SK-N-SH (cell line): ENCODE measurements around the gene FOXP1. TPM values are rescaled to one million over a fixed set of nuclear protein-coding genes. Genes with fewer than 3 reads are reported as not detected.

ENCODE experiments used
- CTCF ChIA-PET: fragments of 300-600, 350-600 bp; formaldehyde crosslinking; extraction: SDS; loops from one replicate; lab custom pipeline; 2021; lab: Yijun Ruan, JAX
- POLR2A ChIA-PET: fragments of 350-600 bp; sonication (Branson Sonifier 250); formaldehyde crosslinking; extraction: SDS; loops from one replicate; lab custom pipeline; 2020; ENCODE audit warnings: antibody characterized with exemption, inconsistent platforms; lab: Yijun Ruan, JAX
- DNase-seq: peaks from one replicate; pipeline ENCODE4 v3.0.0; 2012
- H2AFZ ChIP-seq: fragments of 200-600 bp; sonication (generic); 2 replicates; pipeline ENCODE4 v1.8.1; 2016; ENCODE audit warnings: antibody characterized with exemption, mild to moderate bottlenecking, low read depth
- H3F3A ChIP-seq: fragments of 200-600 bp; sonication (generic); replicated peaks from 2 replicates; pipeline ENCODE3; 2016; ENCODE audit warnings: antibody characterized with exemption, mild to moderate bottlenecking; ENCODE audit not compliant: insufficient read depth
- H3K27ac ChIP-seq, 2 experiments: fragments of 200-500 bp in 1 of 2; fragments of 200-600 bp in 1 of 2; sonication (Bioruptor generic) in 1 of 2; sonication (generic), shearing (Covaris generic) in 1 of 2; 2 replicates each; pipeline versions ENCODE4 v1.5.1 to v1.6.1; 2014 to 2016; ENCODE audit warnings: low read depth in 2 of 2, inconsistent platforms in 1 of 2, low read length in 1 of 2, mild to moderate bottlenecking in 1 of 2, mixed read lengths in 1 of 2
- H3K27me3 ChIP-seq: fragments of 200-600 bp; sonication (generic), shearing (Covaris generic); 2 replicates; pipeline ENCODE4 v1.6.1; 2016; ENCODE audit warnings: mixed run types; ENCODE audit not compliant: insufficient read depth
- H3K36me3 ChIP-seq, 2 experiments: fragments of 200-500 bp in 1 of 2; fragments of 200-600 bp in 1 of 2; sonication (Bioruptor generic) in 1 of 2; sonication (generic) in 1 of 2; replicated peaks in 1 of 2; 2 replicates each; pipeline versions ENCODE3 to v1.5.1; 2014 to 2016; ENCODE audit warnings: low read length in 1 of 2, mild to moderate bottlenecking in 1 of 2; ENCODE audit not compliant: insufficient read depth in 2 of 2, control insufficient read depth in 1 of 2
- H3K4me1 ChIP-seq, 2 experiments: fragments of 200-500 bp in 1 of 2; fragments of 200-600 bp in 1 of 2; sonication (Bioruptor generic) in 1 of 2; sonication (generic), shearing (Covaris generic) in 1 of 2; 2 replicates each; pipeline versions ENCODE4 v1.5.1 to v1.6.1; 2014 to 2016; ENCODE audit warnings: low read depth in 1 of 2, low read length in 1 of 2, mixed run types in 1 of 2; ENCODE audit not compliant: insufficient read depth in 2 of 2, control insufficient read depth in 1 of 2
- H3K4me2 ChIP-seq: fragments of 200-600 bp; sonication (generic), shearing (Covaris generic); 2 replicates; pipeline ENCODE4 v1.6.1; 2017; ENCODE audit warnings: mixed run types
- H3K4me3 ChIP-seq, 2 experiments: fragments of 200-500 bp in 1 of 2; fragments of 200-600 bp in 1 of 2; sonication (Bioruptor generic) in 1 of 2; sonication (generic), shearing (Covaris generic) in 1 of 2; 2 replicates each; pipeline versions ENCODE4 v1.5.1 to v1.8.1; 2014 to 2016; ENCODE audit warnings: low read depth in 2 of 2, inconsistent platforms in 1 of 2, low read length in 1 of 2, mild to moderate bottlenecking in 1 of 2, mixed read lengths in 1 of 2, moderate library complexity in 1 of 2
- H3K79me2 ChIP-seq: fragments of 200-600 bp; sonication (generic); 2 replicates; pipeline ENCODE4 v1.8.1; 2017; ENCODE audit warnings: mild to moderate bottlenecking; ENCODE audit not compliant: insufficient read depth
- H3K9ac ChIP-seq: fragments of 200-600 bp; sonication (generic); 2 replicates; pipeline ENCODE4 v1.6.1; 2017; ENCODE audit warnings: mixed run types
- H3K9me2 ChIP-seq: fragments of 200-600 bp; sonication (generic); 2 replicates; pipeline ENCODE4 v1.6.1; 2017; ENCODE audit warnings: mixed run types
- H3K9me3 ChIP-seq: fragments of 200-600 bp; sonication (generic); 2 replicates; pipeline ENCODE4 v1.6.1; 2017; ENCODE audit warnings: mixed run types, mild to moderate bottlenecking, moderate library complexity
- H4K20me1 ChIP-seq: fragments of 200-600 bp; sonication (generic); 2 replicates; pipeline ENCODE4 v1.6.1; 2017; ENCODE audit warnings: mild to moderate bottlenecking, mixed run types; ENCODE audit not compliant: insufficient read depth
- CHD2 ChIP-seq: fragments of 150-350 bp; IDR thresholded peaks from 2 replicates; pipeline ENCODE4 v1.6.1; 2018; ENCODE audit warnings: low read length; ENCODE audit not compliant: partially characterized antibody
- EP300 ChIP-seq, 2 experiments: IDR thresholded peaks; 2 replicates each; pipeline versions ENCODE4 v1.4.0 to v1.6.1; 2012; ENCODE audit warnings: borderline replicate concordance in 1 of 2, low read depth in 1 of 2, low read length in 1 of 2
- FOSL2 ChIP-seq: IDR thresholded peaks from 2 replicates; pipeline ENCODE4 v1.4.0; 2012; ENCODE audit warnings: low read depth, mild to moderate bottlenecking, moderate library complexity, borderline replicate concordance
- MEF2A ChIP-seq: IDR thresholded peaks from 2 replicates; pipeline ENCODE4 v1.4.0; 2012; ENCODE audit warnings: low read depth, borderline replicate concordance
- NRF1 ChIP-seq: IDR thresholded peaks from 2 replicates; pipeline ENCODE4 v1.6.1; 2012; ENCODE audit warnings: low read depth, mild to moderate bottlenecking, low read length
- SMC3 ChIP-seq: IDR thresholded peaks from 2 replicates; pipeline ENCODE4 v1.6.1; 2012; ENCODE audit warnings: low read depth, low read length, improper control_type of control experiment
- TAF1 ChIP-seq: IDR thresholded peaks from 2 replicates; pipeline ENCODE4 v1.6.1; 2012; ENCODE audit warnings: low read depth, mild to moderate bottlenecking, low read length, moderate library complexity, borderline replicate concordance
- WGBS: methylation state at CpG from one replicate; pipeline ENCODE4 v1.1.6; 2017; ENCODE audit warnings: low lambda C conversion rate; 5-methylcytosine and 5-hydroxymethylcytosine counted together
- polyA plus RNA-seq, 3 experiments: library from polyadenylated mRNA; depleted of rRNA; stranded (reverse); fragments of >200 nt; gene quantifications; 2 replicates each; pipeline ENCODE4 v1.2.3, GENCODE V29; 2012
- TF ChIP-seq, protein P1 (sequence below): IDR thresholded peaks from 2 replicates; pipeline ENCODE4; 2012
- TF ChIP-seq, protein P2 (sequence below): IDR thresholded peaks from 2 replicates; pipeline ENCODE4 v1.4.0; 2012; ENCODE audit warnings: low read depth
- TF ChIP-seq, protein P3 (sequence below): fragments of 150-350 bp; IDR thresholded peaks from 2 replicates; pipeline ENCODE4 v1.6.1; 2017; ENCODE audit warnings: antibody characterized with exemption, low read length, low read depth, borderline replicate concordance
- TF ChIP-seq, protein P4 (sequence below): IDR thresholded peaks from 2 replicates; pipeline ENCODE4 v1.4.0; 2012; ENCODE audit warnings: low read depth, borderline replicate concordance

The FOXP1 gene
- polyA plus RNA-seq, 1 of the 3 experiments (the other 2 are of a cell fraction) = 8.8 TPM

DNA sequence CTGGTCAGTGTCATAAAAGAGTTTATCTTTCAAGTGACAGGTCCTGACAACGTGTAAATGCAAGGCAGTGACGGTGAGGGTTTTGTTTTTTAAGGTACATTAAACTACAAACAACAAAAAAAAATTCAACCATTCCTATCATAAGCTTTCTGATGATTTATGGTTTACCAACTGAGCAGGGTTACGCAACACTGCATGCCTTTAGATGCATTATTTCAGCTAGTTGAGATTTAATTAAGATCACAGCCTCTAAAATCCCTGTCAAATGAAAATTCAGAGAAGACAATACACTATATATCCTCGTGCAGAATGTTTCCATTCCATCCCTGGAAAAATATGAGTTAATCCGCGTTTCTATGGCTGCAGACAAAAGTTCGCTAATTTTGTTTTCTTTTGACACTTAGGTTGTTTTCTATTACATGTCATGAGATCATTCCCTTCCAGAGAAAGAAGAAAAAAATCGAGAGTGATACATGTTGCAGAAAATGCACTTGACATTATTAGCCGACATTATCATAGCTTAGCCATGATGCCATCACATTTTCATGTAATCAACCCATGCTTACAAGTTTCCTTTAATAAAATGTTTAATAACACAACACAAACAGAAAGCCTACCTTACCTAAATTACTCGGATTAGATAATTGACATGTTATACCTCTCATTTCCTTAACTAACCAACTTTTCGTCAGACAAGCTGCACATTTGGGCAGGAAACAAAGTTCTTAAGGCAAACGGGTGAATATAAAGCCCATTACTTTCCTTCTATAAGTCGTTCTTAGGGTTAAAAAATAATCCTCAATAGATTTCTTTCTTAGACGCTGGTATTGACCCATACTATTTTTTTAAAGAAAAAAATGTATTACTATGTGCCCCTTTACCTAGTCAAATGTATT, 521.2 kb downstream of the FOXP1 start (continued):
- TF ChIP-seq, protein P1, sequence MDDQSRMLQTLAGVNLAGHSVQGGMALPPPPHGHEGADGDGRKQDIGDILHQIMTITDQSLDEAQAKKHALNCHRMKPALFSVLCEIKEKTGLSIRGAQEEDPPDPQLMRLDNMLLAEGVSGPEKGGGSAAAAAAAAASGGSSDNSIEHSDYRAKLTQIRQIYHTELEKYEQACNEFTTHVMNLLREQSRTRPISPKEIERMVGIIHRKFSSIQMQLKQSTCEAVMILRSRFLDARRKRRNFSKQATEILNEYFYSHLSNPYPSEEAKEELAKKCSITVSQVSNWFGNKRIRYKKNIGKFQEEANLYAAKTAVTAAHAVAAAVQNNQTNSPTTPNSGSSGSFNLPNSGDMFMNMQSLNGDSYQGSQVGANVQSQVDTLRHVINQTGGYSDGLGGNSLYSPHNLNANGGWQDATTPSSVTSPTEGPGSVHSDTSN = peak; percentile 49; the same call in 1 of the 2 replicates
- TF ChIP-seq TAF1 (no peak), EP300 (IDR thresholded peaks at IDR 0.05; ENCODE audit: borderline replicate concordance in 1 of 2, low read depth in 1 of 2, low read length in 1 of 2) (no peak), SMC3 (no peak), FOSL2 (no peak)
- TF ChIP-seq, protein P2, sequence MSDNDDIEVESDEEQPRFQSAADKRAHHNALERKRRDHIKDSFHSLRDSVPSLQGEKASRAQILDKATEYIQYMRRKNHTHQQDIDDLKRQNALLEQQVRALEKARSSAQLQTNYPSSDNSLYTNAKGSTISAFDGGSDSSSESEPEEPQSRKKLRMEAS = 0 out of 2 replicates have a peak, but pooled peaks have one; percentile 9
- TF ChIP-seq, protein P3, sequence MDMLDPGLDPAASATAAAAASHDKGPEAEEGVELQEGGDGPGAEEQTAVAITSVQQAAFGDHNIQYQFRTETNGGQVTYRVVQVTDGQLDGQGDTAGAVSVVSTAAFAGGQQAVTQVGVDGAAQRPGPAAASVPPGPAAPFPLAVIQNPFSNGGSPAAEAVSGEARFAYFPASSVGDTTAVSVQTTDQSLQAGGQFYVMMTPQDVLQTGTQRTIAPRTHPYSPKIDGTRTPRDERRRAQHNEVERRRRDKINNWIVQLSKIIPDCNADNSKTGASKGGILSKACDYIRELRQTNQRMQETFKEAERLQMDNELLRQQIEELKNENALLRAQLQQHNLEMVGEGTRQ = no peak

DNA sequence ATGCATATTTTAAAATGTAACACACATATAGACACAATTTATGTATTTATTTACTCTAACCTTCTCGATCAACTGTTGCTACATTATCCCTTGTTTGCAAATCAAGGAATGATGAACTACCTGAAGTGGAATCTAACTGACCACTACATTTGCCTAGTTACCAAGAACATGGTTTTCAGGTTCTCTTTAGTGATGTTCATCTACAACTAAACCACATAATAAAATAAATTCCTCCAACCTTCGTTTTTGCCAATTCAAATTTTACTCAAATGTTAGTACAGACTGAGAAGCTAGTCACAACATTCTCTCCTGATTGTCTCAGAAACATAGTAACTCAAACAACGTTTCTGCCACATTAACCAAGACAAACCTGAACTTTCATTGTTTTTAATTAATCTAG, 521.9 kb downstream of the FOXP1 start:
- Histone ChIP-seq H4K20me1 (no peaks in the 10 kb centered on the region), H3K4me1 (peaks cover 33 to 53% of the 10 kb centered on the region in 2 experiments)
- no peak for DNase-seq

More for the DNA sequence above, 521.9 kb downstream of the FOXP1 start:
- H3F3A ChIP-seq = peaks cover 29% of the 10 kb centered on the region
- POLR2A ChIA-PET = no interaction called here
- TF ChIP-seq MEF2A (no peak), CHD2 (no peak), NRF1 (no peak), FOSL2 (no peak)
- TF ChIP-seq, protein P4, sequence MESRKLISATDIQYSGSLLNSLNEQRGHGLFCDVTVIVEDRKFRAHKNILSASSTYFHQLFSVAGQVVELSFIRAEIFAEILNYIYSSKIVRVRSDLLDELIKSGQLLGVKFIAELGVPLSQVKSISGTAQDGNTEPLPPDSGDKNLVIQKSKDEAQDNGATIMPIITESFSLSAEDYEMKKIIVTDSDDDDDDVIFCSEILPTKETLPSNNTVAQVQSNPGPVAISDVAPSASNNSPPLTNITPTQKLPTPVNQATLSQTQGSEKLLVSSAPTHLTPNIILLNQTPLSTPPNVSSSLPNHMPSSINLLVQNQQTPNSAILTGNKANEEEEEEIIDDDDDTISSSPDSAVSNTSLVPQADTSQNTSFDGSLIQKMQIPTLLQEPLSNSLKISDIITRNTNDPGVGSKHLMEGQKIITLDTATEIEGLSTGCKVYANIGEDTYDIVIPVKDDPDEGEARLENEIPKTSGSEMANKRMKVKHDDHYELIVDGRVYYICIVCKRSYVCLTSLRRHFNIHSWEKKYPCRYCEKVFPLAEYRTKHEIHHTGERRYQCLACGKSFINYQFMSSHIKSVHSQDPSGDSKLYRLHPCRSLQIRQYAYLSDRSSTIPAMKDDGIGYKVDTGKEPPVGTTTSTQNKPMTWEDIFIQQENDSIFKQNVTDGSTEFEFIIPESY = no peak
- TF ChIP-seq, protein P3 = no peak
- TF ChIP-seq, all 33 proteins: peak for 0
- H3K27ac ChIP-seq = peak overlapping the region in 1 of 2 experiments; percentile 97; a peak in 2 of 4 replicates
- peak overlapping the region; percentile 93; the same call in 1 of the 2 replicates for H3K9ac ChIP-seq
- H3K79me2 ChIP-seq = peaks cover 97% of the 10 kb centered on the region
- no peaks in the 10 kb centered on the region for H3K9me2 ChIP-seq
- peak overlapping the region; percentile 96 for H3K4me2 ChIP-seq
- no peaks in the 10 kb centered on the region for H3K36me3 ChIP-seq
- H2AFZ ChIP-seq = no peak overlapping the region
- peak overlapping the region; percentile 14 to 71; a peak in 2 of 4 replicates for H3K4me3 ChIP-seq
- H3K9me3 ChIP-seq = no peaks in the 10 kb centered on the region
- CTCF ChIA-PET = interaction anchor here (0.9 to 1.4 kb wide), 3 partner anchors 54 to 337 kb away, joined by 3 to 4 read pairs (median 3); no protein-coding TSS in a partner anchor
- 73% methylated on average over 3 of the region's 3 CpGs for WGBS
- no peaks in the 10 kb centered on the region for H3K27me3 ChIP-seq
